HG03432 (cell line): ENCODE measurements around the gene RAB14.
"Not testable (repeated sequence)": the region's sequence is repeated elsewhere in the genome, so short reads cannot be mapped to it uniquely, and the experiment has no call there.

Experiments used
- ATAC-seq: cut with Tn5 transposase; IDR thresholded peaks from one replicate; pipeline ENCODE4 v1.9.1; 2021; ENCODE audit warnings: mild to moderate bottlenecking, moderate library complexity; ENCODE audit not compliant: unreplicated experiment

The RAB14 gene

GRCh38 chr9:121168052-121168451 is 33.6 kb downstream of the RAB14 start:
- ATAC-seq: no peak

- no peak for ATAC-seq
Observed at GRCh38 chr9:121160025-121160424, 41.6 kb downstream of the RAB14 start.

- ATAC-seq: no peak
Observed at GRCh38 chr9:121157939-121158338, 43.7 kb downstream of the RAB14 start.

GRCh38 chr9:121156263-121156731 is 45.4 kb downstream of the RAB14 start:
- peak; percentile 87 for ATAC-seq

GRCh38 chr9:121154782-121155181 is 46.9 kb downstream of the RAB14 start:
- no peak for ATAC-seq

GRCh38 chr9:121153642-121154041 is 48.0 kb downstream of the RAB14 start:
- ATAC-seq: no peak

- no peak for ATAC-seq
Observed at GRCh38 chr9:121150188-121150587, 51.5 kb downstream of the RAB14 start.

- ATAC-seq: no peak
Observed at GRCh38 chr9:121144482-121144881, 57.2 kb downstream of the RAB14 start.

- no peak for ATAC-seq
Observed at GRCh38 chr9:121143771-121144170, 57.9 kb downstream of the RAB14 start.

- no peak for ATAC-seq
Observed at GRCh38 chr9:121141706-121142105, 60.0 kb downstream of the RAB14 start.

- no peak for ATAC-seq
Observed at GRCh38 chr9:121141306-121141705, 60.4 kb downstream of the RAB14 start.

- no peak for ATAC-seq
Observed at GRCh38 chr9:121140162-121140561, 61.5 kb downstream of the RAB14 start.

GRCh38 chr9:121138973-121139372 is 62.7 kb downstream of the RAB14 start:
- ATAC-seq: no peak

- ATAC-seq: no peak
Observed at GRCh38 chr9:121138561-121138960, 63.1 kb downstream of the RAB14 start.

- no peak for ATAC-seq
Observed at GRCh38 chr9:121135642-121136041, 66.0 kb downstream of the RAB14 start.

- ATAC-seq: no peak
Observed at GRCh38 chr9:121133104-121133816, 68.4 kb downstream of the RAB14 start.

- not testable (repeated sequence) for ATAC-seq
Observed at GRCh38 chr9:121129384-121129783, 72.3 kb downstream of the RAB14 start.
